ENCODE results near the gene AKAP12. TPM values are rescaled to one million over a fixed set of nuclear protein-coding genes. Genes with fewer than 3 reads are reported as not detected.

AKAP12 gene
- polyA plus RNA-seq, 2 of the 4 experiments (the other 2 are of a cell fraction) = 32.1 to 192 TPM

- Histone ChIP-seq H3K9me3 (no peaks in the 10 kb centered on the region), H3K4me2 (no peak overlapping the region), H3K27ac (no peak overlapping the region), H3K4me1 (no peaks in the 10 kb centered on the region), H3K4me3 (no peak overlapping the region)
- CTCF ChIA-PET = interaction anchor here (0.6 to 1.7 kb wide), 3 partner anchors 18 to 292 kb away, joined by 3 to 8 read pairs (median 3); no protein-coding TSS in a partner anchor
- FAIRE-seq = no peak
- POLR2A ChIA-PET = no interaction called here
- WGBS (ENCODE audit: missing lambda C conversion rate) = 85% methylated on average over 12 of the region's 12 CpGs
- no peak for ATAC-seq
- DNase-seq (ENCODE audit: low read depth in 1 of 2, low spot score in 1 of 2) = no peak
- TF ChIP-seq CEBPB (IDR thresholded peaks at IDR 0.05) = no peak
- TF ChIP-seq MAFK (IDR thresholded peaks at IDR 0.05; ENCODE audit: partially characterized antibody) = peak; percentile 42
Measured at GRCh38 chr6:151306269-151306783, 66.6 kb downstream of the AKAP12 start.

GRCh38 chr6:151307501-151307900, 67.7 kb downstream of the AKAP12 start:
- Histone ChIP-seq H3K4me2 (no peak overlapping the region), H3K27ac (no peak overlapping the region), H3K4me3 (no peak overlapping the region), H3K4me1 (no peaks in the 10 kb centered on the region), H3K9me3 (no peaks in the 10 kb centered on the region)
- TF ChIP-seq HOXB13 (CRISPR knock-in tag; IDR thresholded peaks at IDR 0.05; ENCODE audit: low read depth) (no peak), JUNB (IDR thresholded peaks at IDR 0.05) (no peak), HMGXB4 (CRISPR knock-in tag; IDR thresholded peaks at IDR 0.05; ENCODE audit: borderline replicate concordance) (no peak), PHF8 (IDR thresholded peaks at IDR 0.05; ENCODE audit: borderline replicate concordance, low read depth) (no peak), EHF (CRISPR knock-in tag; IDR thresholded peaks at IDR 0.05) (no peak), HDAC2 (IDR thresholded peaks at IDR 0.05) (no peak), REST (IDR thresholded peaks at IDR 0.05) (no peak), MAZ (IDR thresholded peaks at IDR 0.05; ENCODE audit: borderline replicate concordance, low read depth, low read length) (no peak), MAFK (IDR thresholded peaks at IDR 0.05; ENCODE audit: partially characterized antibody) (no peak), RCOR1 (IDR thresholded peaks at IDR 0.05; ENCODE audit: low read depth, low read length) (no peak), E2F6 (IDR thresholded peaks at IDR 0.05; ENCODE audit: borderline replicate concordance, low read depth) (no peak), ESRRA (IDR thresholded peaks at IDR 0.05; ENCODE audit: borderline replicate concordance, low read length) (no peak), SREBF2 (IDR thresholded peaks at IDR 0.05) (no peak), CHD2 (IDR thresholded peaks at IDR 0.05; ENCODE audit: low read length, partially characterized antibody) (no peak), CBX8 (IDR thresholded peaks at IDR 0.05) (no peak)
- DNase-seq (ENCODE audit: low read depth in 1 of 2, low spot score in 1 of 2) = no peak
- ChIA-PET POLR2A (no interaction called here), CTCF (interaction anchor here (0.6 to 1.7 kb wide), 2 partner anchors 17 to 292 kb away, joined by 3 to 8 read pairs; no protein-coding TSS in a partner anchor)
- WGBS (ENCODE audit: missing lambda C conversion rate) = 56% methylated on average over 4 of the region's 4 CpGs
- no peak for ATAC-seq
- no peak for FAIRE-seq

- H3K27ac ChIP-seq = no peak overlapping the region
- FAIRE-seq (no peak), ATAC-seq (no peak), DNase-seq (ENCODE audit: low read depth in 1 of 2, low spot score in 1 of 2) (no peak)
- no peak overlapping the region for H3K4me3 ChIP-seq
- H3K4me1 ChIP-seq = no peaks in the 10 kb centered on the region
- POLR2A ChIA-PET = interaction anchor here (0.7 kb wide), 1 partner anchor 29 kb away, joined by 3 read pairs; no protein-coding TSS in a partner anchor
- 94% methylated on average over 4 of the region's 4 CpGs for WGBS (ENCODE audit: missing lambda C conversion rate)
- no peak overlapping the region for H3K4me2 ChIP-seq
- CTCF ChIA-PET = interaction anchor here (0.6 to 6.1 kb wide), 2 partner anchors 15 to 401 kb away, joined by 3 to 37 read pairs; no protein-coding TSS in a partner anchor
- TF ChIP-seq TP53 (CRISPR knock-in tag; IDR thresholded peaks at IDR 0.05) = no peak
- TF ChIP-seq E2F6 (IDR thresholded peaks at IDR 0.05; ENCODE audit: borderline replicate concordance, low read depth) = no peak
- TF ChIP-seq FOSL2 (IDR thresholded peaks at IDR 0.05) = no peak
- TF ChIP-seq FOSL2 (CRISPR knock-in tag; IDR thresholded peaks at IDR 0.05) = no peak
- TF ChIP-seq PHF8 (IDR thresholded peaks at IDR 0.05; ENCODE audit: borderline replicate concordance, low read depth) = no peak
- no peak for TF ChIP-seq MAX (IDR thresholded peaks at IDR 0.05)
- no peaks in the 10 kb centered on the region for H3K9me3 ChIP-seq
Measured at GRCh38 chr6:151309619-151310018, 69.9 kb downstream of the AKAP12 start.
